Spleen (tissue), 11 donors: ENCODE measurements around the gene IGFBP3. TPM values are rescaled to one million over a fixed set of nuclear protein-coding genes. Genes with fewer than 3 reads are reported as not detected.

Experiments used
- DNase-seq: peaks from one replicate; pipeline ENCODE4 v3.0.0-alpha.2; 2020
- H3K27ac ChIP-seq, 8 donors: fragments of 200-600 bp; sonication (generic) in 7 of 8; 1 replicate in 4 of 8; 2 replicates in 4 of 8; pipeline versions ENCODE4 v1.5.0 to v1.8.0; 2016 to 2021; ENCODE audit warnings: inconsistent platforms in 4 of 8, mild to moderate bottlenecking in 4 of 8, moderate library complexity in 1 of 8
- H3K27me3 ChIP-seq, 7 donors: fragments of 200-600 bp; sonication (generic) in 6 of 7; replicated peaks in 1 of 7; 1 replicate in 4 of 7; 2 replicates in 3 of 7; pipeline versions ENCODE4 v1.5.0 to v1.8.0; 2016 to 2021; ENCODE audit warnings: inconsistent platforms in 3 of 7, mild to moderate bottlenecking in 1 of 7
- H3K36me3 ChIP-seq, 6 donors: fragments of 200-600 bp; sonication (generic) in 5 of 6; 1 replicate in 4 of 6; 2 replicates in 2 of 6; pipeline versions ENCODE4 v1.5.0 to v1.8.0; 2016 to 2021; ENCODE audit warnings: inconsistent platforms in 2 of 6
- H3K4me1 ChIP-seq, 6 donors: fragments of 200-600 bp; sonication (generic) in 5 of 6; 1 replicate in 3 of 6; 2 replicates in 3 of 6; pipeline versions ENCODE4 v1.5.0 to v1.8.0; 2016 to 2021; ENCODE audit warnings: inconsistent platforms in 3 of 6
- H3K4me3 ChIP-seq, 8 donors: fragments of 200-600 bp; sonication (generic) in 7 of 8; 1 replicate in 4 of 8; 2 replicates in 4 of 8; pipeline versions ENCODE4 v1.5.0 to v1.8.0; 2016 to 2021; ENCODE audit warnings: inconsistent platforms in 4 of 8, mild to moderate bottlenecking in 4 of 8, moderate library complexity in 2 of 8
- H3K9me3 ChIP-seq, 8 donors: fragments of 200-600 bp; sonication (generic) in 7 of 8; 1 replicate in 4 of 8; 2 replicates in 4 of 8; pipeline versions ENCODE4 v1.5.0 to v1.8.0; 2016 to 2021; ENCODE audit warnings: inconsistent platforms in 4 of 8
- POLR2A ChIP-seq, 3 donors: fragments of 450-650 bp; IDR thresholded peaks; one replicate each; pipeline ENCODE4 v1.5.1; 2017; ENCODE audit warnings: antibody characterized with exemption in 3 of 3, mild to moderate bottlenecking in 1 of 3
- POLR2AphosphoS5 ChIP-seq, 3 donors: sonication (generic); formaldehyde crosslinking; IDR thresholded peaks; one replicate each; pipeline ENCODE4 v1.5.1; 2017; ENCODE audit warnings: antibody characterized with exemption in 3 of 3
- WGBS, 5 donors: extraction: QIAGEN DNeasy Blood & Tissue Kit in 3 of 5; methylation state at CpG; one replicate each; pipeline versions ENCODE4 v1.1.5 to v1.1.7; 2013 to 2018; 5-methylcytosine and 5-hydroxymethylcytosine counted together
- intact Hi-C: fragments of 100-400 bp; cut with DNase I; formaldehyde crosslinking; loops from one replicate; pipeline ENCODE4 v1.15.0; 2023; ENCODE audit warnings: low total_unique reads
- polyA plus RNA-seq, 3 donors: library from polyadenylated mRNA; stranded (reverse); fragments of 200-250 nt; gene quantifications; one replicate each; pipeline ENCODE4 v1.2.1, GENCODE V29; 2013
- total RNA-seq, 7 donors: library from RNA; depleted of rRNA in 3 of 7; stranded (reverse); fragments of >200 nt in 3 of 7; fragmentation: NEBNext Ultra II Directional in 4 of 7; extraction: Animal tissue kit (Norgen Biotek cat#: 25700) in 4 of 7; gene quantifications; one replicate each; pipeline versions ENCODE4 v1.1.0 to v1.2.1, GENCODE V29; 2016 to 2021
- TF ChIP-seq, protein P1 (sequence below), 11 experiments: fragments of 200-600 bp in 7 of 11; fragments of 450-650 bp in 4 of 11; sonication (generic) in 4 of 11; IDR thresholded peaks in 8 of 11; conservative IDR thresholded peaks in 3 of 11; 1 replicate in 7 of 11; 2 replicates in 4 of 11; pipeline versions ENCODE4 v1.4.0 to v1.8.0; 2016 to 2021; ENCODE audit warnings: antibody characterized with exemption in 11 of 11, inconsistent platforms in 4 of 11, mild to moderate bottlenecking in 1 of 11
- donor health status: healthy with polysubstance abuse.
- donor health status: DM: no; HTN: no; CAD: no; lungs with moderate emphysema.
- donor health status: DM: no; HTN: no; CAD: no.
- donor health status: Bipolar disorder and iron deficiency.
- donor health status: healthy.
- donor health status: DM: no; HTN: no; CAD: no.
- donor health status: DM: yes; HTN: yes; CAD: no.

The IGFBP3 gene
- total and polyA plus RNA-seq, 10 donors, result 27.2 to 165 (median 79.8) TPM

DNA sequence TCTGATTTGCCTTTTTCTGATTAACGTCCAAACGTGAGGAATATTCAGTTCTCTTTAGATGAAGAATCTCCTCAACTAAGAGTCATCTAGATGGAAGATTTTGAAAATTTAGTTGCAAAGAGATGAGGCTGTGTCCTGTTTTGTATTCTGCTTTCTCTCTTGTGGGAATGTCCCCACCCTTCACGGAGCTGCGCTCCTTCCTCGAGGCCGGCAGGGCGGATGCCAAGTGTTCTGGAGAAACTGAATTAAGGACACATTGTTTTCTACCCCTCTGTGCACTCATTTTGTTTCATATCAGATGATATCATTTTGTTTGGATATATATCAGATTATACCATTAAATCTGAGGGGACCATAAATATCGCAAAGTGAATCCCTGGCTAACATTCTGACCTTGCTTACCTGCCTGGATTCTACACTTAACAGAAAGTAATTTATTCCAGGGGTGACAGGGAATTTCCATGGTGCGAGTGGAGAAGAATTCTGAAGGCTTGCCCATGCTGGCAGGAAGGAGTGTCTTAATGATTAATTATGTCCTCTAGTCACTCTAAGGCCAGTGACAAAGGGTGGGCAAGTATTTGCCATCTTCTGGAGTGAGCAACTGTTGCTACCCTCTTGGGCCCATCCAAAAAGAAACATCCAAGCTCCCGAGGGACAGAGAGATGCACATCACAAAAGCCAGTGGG, 47.9 kb upstream of the IGFBP3 start:
- intact Hi-C loops, result no loop called here

DNA sequence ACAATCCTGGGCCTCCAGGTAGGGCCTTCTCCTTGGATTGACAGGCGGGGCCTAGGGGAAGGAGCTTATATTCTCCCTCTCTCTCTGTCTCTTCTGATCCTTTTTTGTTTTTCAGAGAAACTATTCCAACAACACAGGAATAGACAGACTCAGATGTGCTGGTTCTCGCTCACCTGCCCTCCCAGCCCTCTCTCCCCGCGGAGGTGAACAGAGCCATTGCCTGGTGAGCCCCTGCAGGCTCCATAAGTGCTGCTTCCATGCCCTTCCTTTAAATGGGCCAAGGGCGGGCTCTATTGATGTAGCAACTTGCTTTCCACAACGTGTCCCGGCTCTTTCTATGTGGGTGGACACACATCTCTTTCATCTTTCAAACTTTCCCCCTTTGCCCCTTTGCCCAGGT, 47.2 kb upstream of the IGFBP3 start:
- peaks cover 0 to 9% (median 0%) of the 10 kb centered on the region in 6 donors for H3K4me1 ChIP-seq
- H3K27me3 ChIP-seq, result no peaks in the 10 kb centered on the region
- H3K9me3 ChIP-seq, result no peaks in the 10 kb centered on the region
- WGBS, 5 donors, result 79 to 89% (median 84%) methylated on average over 7 of the region's 7 CpGs
- DNase-seq, result no peak
- TF ChIP-seq, protein P1, sequence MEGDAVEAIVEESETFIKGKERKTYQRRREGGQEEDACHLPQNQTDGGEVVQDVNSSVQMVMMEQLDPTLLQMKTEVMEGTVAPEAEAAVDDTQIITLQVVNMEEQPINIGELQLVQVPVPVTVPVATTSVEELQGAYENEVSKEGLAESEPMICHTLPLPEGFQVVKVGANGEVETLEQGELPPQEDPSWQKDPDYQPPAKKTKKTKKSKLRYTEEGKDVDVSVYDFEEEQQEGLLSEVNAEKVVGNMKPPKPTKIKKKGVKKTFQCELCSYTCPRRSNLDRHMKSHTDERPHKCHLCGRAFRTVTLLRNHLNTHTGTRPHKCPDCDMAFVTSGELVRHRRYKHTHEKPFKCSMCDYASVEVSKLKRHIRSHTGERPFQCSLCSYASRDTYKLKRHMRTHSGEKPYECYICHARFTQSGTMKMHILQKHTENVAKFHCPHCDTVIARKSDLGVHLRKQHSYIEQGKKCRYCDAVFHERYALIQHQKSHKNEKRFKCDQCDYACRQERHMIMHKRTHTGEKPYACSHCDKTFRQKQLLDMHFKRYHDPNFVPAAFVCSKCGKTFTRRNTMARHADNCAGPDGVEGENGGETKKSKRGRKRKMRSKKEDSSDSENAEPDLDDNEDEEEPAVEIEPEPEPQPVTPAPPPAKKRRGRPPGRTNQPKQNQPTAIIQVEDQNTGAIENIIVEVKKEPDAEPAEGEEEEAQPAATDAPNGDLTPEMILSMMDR (IDR thresholded peaks at IDR 0.05 in 8 of 11, conservative IDR thresholded peaks at IDR 0.05 in 3 of 11), result no peak
- TF ChIP-seq POLR2A (IDR thresholded peaks at IDR 0.05) (no peak), POLR2AphosphoS5 (IDR thresholded peaks at IDR 0.05) (no peak)
- H3K4me3 ChIP-seq, result no peak overlapping the region
- H3K27ac ChIP-seq, result no peak overlapping the region
- intact Hi-C loops, result no loop called here
- no peaks in the 10 kb centered on the region for H3K36me3 ChIP-seq

More for the DNA sequence above, 47.9 kb upstream of the IGFBP3 start:
- no peaks in the 10 kb centered on the region for H3K27me3 ChIP-seq
- no peaks in the 10 kb centered on the region for H3K36me3 ChIP-seq
- no peak for DNase-seq
- no peaks in the 10 kb centered on the region for H3K9me3 ChIP-seq
- H3K4me1 ChIP-seq, result peaks cover 0 to 9% (median 0%) of the 10 kb centered on the region in 6 donors
- H3K4me3 ChIP-seq, result no peak overlapping the region
- TF ChIP-seq, protein P1 (IDR thresholded peaks at IDR 0.05 in 8 of 11, conservative IDR thresholded peaks at IDR 0.05 in 3 of 11), result no peak
- TF ChIP-seq POLR2A (IDR thresholded peaks at IDR 0.05), result no peak
- TF ChIP-seq POLR2AphosphoS5 (IDR thresholded peaks at IDR 0.05), result no peak
- 87 to 91% (median 89%) methylated on average over 10 of the region's 10 CpGs for WGBS, 5 donors
- no peak overlapping the region for H3K27ac ChIP-seq

DNA sequence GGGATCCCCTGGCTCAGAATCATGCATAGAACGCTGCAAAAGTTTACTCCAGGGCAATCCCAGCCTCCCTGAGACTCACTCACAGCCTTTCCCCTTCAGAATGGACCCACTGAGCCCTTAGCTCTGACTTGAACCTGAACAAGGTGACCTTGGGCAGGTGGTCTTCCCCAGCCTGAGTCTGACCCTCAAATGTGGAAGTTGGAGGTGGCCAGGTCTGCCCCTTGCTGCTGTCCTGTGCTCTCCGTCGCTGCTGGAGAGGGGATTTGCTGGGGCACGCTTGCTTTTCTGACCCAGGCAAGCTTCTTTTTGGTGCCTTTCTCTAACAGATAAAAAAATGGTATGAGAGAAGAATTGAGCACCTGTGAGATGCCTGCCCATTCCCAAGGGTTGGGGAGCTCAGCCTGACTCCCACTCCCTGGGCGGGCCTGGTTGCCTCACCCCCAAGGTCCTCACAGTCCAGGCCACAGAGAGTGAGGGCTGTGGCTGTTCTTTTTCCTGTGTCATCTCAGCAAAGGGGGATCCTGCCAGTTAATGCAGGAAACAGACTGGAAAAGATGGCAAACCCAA, 46.6 kb upstream of the IGFBP3 start:
- DNase-seq, result no peak
- H3K4me3 ChIP-seq, result no peak overlapping the region
- intact Hi-C loops, result no loop called here
- TF ChIP-seq, protein P1 (IDR thresholded peaks at IDR 0.05 in 8 of 11, conservative IDR thresholded peaks at IDR 0.05 in 3 of 11), result no peak
- TF ChIP-seq POLR2A (IDR thresholded peaks at IDR 0.05) (no peak), POLR2AphosphoS5 (IDR thresholded peaks at IDR 0.05) (no peak)
- no peaks in the 10 kb centered on the region for H3K27me3 ChIP-seq
- 83 to 91% (median 85%) methylated on average over 5 of the region's 5 CpGs for WGBS, 5 donors
- H3K36me3 ChIP-seq, result no peaks in the 10 kb centered on the region
- no peaks in the 10 kb centered on the region for H3K9me3 ChIP-seq
- H3K4me1 ChIP-seq, result peaks cover 0 to 4% (median 0%) of the 10 kb centered on the region in 6 donors
- no peak overlapping the region for H3K27ac ChIP-seq

DNA sequence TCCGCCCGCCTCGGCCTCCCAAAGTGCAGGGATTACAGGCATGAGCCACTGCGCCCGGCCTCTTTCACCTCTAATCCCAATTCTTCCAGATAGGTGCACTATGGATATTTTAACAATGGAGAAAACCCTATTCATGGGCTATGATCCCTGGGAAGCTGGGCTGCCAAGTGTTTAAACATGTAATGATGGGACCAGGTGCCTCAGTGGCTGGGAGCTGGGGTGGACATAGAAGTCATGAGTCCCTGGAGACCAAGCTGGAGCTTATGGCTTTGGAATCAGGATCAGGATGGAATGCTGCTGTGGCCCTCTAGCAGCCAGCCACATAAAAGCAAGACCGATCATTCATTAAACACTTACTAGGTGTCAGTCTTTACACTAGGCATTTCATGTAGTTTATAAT, 41.8 kb upstream of the IGFBP3 start:
- intact Hi-C loops, result no loop called here
- Histone ChIP-seq H3K27me3 (no peaks in the 10 kb centered on the region), H3K4me3 (no peak overlapping the region), H3K27ac (no peak overlapping the region), H3K4me1 (no peaks in the 10 kb centered on the region), H3K36me3 (no peaks in the 10 kb centered on the region), H3K9me3 (no peaks in the 10 kb centered on the region)
- DNase-seq, result no peak
- WGBS, 5 donors, result 89 to 97% (median 92%) methylated on average over 6 of the region's 6 CpGs
- TF ChIP-seq POLR2A (IDR thresholded peaks at IDR 0.05) (no peak), POLR2AphosphoS5 (IDR thresholded peaks at IDR 0.05) (no peak)
- TF ChIP-seq, protein P1 (IDR thresholded peaks at IDR 0.05 in 8 of 11, conservative IDR thresholded peaks at IDR 0.05 in 3 of 11), result no peak
